ENCODE results near the gene CRABP1.

The CRABP1 gene

GRCh38 chr15:78317145-78317836 is 22.9 kb upstream of the CRABP1 start:
- no peak for DNase-seq (ENCODE audit: low read depth)

DNA sequence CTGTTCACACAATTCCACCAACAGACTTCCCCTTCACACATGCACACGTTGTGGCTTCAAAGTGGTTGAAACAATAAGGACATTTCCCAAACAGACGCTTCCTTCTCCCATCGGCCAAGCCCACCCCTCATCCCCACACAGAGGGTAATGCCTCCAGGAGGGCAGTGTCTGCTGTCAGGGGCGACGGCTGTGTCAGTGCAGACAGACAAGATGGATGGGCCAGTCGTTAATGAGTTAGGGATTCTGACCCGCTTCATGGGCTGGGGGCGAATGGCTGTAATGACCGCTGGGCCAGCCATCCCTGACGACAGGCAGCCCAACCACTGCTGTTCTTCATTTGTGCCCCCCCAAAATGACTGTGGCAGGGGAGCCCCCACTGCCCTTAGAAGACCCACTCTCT is 20.6 kb upstream of the CRABP1 start:
- DNase-seq (ENCODE audit: low read depth), result no peak

GRCh38 chr15:78320183-78320582 is 20.0 kb upstream of the CRABP1 start:
- no peak for DNase-seq (ENCODE audit: low read depth)

- no peak for DNase-seq (ENCODE audit: low read depth)
These were observed 19.0 kb upstream of the CRABP1 start for GRCh38 chr15:78321041-78321570.

GRCh38 chr15:78321786-78322185 is 18.4 kb upstream of the CRABP1 start:
- no peak for DNase-seq (ENCODE audit: low read depth)

GRCh38 chr15:78322243-78322642 is 17.9 kb upstream of the CRABP1 start:
- peak; percentile 38 for DNase-seq (ENCODE audit: low read depth)

DNA sequence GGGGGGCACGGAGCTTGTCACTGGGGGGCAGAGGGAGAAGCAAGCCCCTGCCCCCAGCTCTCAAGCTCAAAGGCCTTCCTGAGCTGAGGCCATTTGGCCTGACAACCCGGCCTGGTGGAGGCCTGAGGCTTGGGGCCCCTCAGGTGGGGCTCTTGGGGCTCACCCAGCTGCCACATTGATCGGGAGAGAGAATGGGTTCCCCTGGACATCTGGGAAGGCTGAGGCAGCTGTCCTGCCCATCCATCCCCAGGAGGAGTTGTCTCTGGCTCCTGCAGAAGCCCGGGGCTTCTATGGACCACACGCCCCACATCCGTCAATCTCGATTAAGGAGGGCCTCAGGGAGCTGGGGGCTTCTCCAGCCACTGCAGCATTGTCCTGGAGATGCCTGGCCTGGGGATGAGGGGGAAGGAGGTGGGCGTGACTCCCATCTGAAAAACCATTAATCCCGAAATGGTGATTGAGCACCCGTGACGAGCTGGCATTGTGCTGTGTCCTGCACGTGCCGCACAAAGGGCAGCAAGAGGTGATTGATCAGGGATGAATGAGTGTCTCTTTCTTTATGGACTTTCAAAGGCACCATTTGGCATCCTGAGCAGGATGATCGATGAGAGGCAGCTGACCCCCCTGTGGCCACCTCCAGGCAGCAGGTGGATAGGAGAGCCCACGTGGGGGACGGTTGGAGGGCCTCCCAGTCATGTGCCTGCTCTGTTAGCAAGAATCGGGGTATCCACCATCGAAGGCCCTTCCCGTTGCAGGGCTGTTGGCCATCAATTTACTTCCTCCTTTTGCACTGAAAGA is 17.2 kb upstream of the CRABP1 start:
- no peak for DNase-seq (ENCODE audit: low read depth)

- DNase-seq (ENCODE audit: low read depth), result no peak
These were observed 16.5 kb upstream of the CRABP1 start for GRCh38 chr15:78323693-78324092.

GRCh38 chr15:78324144-78324543 is 16.0 kb upstream of the CRABP1 start:
- DNase-seq (ENCODE audit: low read depth), result no peak

GRCh38 chr15:78325092-78325843 is 14.9 kb upstream of the CRABP1 start:
- peak; percentile 14 for DNase-seq (ENCODE audit: low read depth)

GRCh38 chr15:78327466-78327865 is 12.7 kb upstream of the CRABP1 start:
- peak; percentile 74 for DNase-seq (ENCODE audit: low read depth)

DNA sequence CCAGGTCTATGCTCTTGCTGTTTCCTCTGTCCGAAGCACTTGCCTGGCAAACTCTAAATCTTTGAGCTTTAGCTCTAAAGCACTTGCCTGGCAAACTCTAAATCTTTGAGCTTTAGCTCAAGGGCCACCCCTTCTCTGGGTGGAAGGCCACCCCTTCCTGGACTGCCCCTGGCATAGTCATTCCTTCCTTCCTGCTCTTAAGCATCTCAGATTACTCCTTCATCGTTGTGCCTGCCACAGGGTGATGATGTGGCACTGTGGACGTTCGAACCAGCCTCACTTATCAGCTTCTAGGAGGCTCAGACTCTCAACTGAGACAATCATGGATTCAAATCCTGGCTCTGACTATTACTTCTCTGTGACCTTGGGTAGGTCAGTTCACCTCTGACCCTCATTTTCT is 10.5 kb upstream of the CRABP1 start:
- DNase-seq (ENCODE audit: low read depth), result no peak

- DNase-seq (ENCODE audit: low read depth), result no peak
These were observed 5.3 kb upstream of the CRABP1 start for GRCh38 chr15:78334845-78335244.

DNA sequence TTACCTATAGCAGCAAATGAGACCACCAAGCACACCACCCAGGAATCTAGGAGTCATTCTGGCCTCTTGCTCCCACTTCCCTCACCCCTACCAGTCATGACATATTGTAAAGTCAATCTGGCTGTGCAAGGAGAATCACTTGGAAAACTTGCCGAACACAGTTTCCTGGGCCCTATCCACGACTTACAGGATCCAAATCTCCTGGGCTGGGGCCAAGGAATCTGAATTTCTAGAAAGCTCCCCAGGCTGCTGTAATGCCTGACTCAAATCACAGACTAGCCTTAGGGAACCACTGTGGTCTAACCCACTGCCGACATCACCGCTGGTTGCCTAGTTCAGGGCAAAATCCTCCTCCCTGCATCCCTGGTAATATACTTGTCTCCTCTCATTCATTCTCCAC is 4.2 kb upstream of the CRABP1 start:
- no peak for DNase-seq (ENCODE audit: low read depth)

DNA sequence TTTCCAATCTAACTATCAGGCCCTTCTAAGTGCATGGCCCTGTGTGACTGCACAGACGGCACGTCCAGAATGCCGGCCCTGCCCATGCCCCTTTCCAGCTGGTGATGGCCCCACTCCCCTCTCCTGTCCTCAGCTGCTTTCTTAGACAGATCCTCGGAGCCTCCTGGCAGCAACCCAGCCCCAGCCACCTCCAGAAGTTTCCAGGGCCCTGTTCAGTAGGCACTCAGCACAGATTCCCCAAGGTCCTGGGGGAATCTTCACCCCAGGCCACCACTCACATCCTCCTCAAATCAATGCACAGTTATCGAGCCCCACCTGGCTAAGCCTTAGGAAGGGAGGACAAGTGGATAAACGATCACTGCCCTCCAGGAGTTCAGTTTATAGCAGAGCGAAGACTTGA is 1.4 kb upstream of the CRABP1 start:
- DNase-seq (ENCODE audit: low read depth), result no peak

- no peak for DNase-seq (ENCODE audit: low read depth)
These were observed 594 bp upstream of the CRABP1 start for GRCh38 chr15:78339559-78339958.

DNA sequence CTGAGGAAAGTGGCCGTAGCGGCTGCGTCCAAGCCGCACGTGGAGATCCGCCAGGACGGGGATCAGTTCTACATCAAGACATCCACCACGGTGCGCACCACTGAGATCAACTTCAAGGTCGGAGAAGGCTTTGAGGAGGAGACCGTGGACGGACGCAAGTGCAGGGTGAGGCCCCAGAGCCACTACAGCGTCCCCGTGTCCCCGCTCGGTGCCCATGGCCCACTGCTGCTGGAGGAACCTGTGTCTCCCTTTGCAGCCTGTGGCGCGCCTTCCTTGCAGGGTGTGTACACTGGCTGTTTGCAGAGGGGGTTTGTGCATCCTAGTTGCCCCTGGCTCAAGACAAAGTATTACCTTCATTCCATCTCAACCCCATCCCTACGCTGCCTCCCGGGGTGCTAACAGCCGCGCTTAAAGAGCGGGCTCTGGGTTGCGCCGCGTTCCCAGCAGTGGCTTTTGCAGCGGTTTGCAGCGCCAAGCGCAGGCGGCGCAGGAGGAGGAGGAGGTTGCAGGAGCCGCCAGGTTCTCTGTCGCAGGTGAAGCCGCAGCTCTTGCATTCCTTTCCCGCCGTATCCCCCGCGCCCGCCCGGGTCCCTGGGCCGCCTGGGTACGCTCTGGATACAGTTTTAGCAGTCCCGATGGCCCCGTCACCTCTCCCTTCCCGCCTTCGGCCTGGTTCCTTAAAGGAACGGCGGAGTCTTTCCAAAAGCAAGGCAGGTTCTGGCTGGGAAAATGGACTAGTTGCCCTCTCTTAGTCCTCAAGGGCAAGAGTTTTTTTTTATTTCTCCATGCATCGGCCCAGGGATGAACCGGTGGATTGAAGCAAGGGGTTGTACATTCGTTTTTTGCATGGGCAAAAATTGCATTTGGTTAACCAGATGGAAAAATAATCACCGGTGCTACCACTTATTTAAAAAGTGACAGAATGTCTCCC is 1.2 kb downstream of the CRABP1 start:
- DNase-seq (ENCODE audit: low read depth), result no peak

GRCh38 chr15:78342021-78342420 is 1.9 kb downstream of the CRABP1 start:
- DNase-seq (ENCODE audit: low read depth), result no peak

GRCh38 chr15:78343276-78344060 is 3.3 kb downstream of the CRABP1 start:
- no peak for DNase-seq (ENCODE audit: low read depth)

DNA sequence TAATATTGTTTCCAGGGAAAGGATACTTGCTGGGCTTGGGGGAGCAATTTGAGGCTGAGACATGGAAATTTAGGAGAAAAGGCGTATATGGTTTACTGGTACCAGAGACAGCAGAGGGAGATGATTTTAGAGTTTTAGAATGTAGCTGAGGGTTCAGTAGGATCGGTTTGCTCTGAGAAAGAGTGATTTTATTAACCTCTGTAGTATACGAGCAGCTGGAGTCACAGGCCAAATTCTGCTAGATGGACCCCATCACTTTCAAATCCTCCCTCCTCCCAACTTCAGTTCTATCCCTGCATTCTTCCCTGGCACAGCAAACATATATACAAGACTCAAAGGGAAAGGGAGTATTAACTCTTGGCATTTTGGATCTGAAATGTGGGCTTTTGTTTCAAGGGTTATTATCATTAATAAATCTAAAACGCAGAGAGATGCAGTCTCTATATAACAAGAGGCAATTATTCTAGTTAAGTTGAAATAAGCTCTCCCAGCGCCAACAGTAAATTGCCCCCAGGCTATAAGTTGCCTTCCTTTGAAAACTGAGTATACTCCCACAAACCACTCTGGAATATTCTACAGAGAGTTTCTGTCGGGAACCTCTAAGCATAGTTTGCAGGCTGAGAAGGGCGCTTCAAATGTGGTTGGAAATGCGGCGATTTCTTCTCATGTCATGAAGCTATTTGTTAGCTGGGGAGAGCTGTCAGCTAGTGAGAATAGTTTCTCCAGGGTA is 5.4 kb downstream of the CRABP1 start:
- no peak for DNase-seq (ENCODE audit: low read depth)
